Esophagus (tissue), 2 donors: ENCODE measurements around the gene FANCG. TPM values are rescaled to one million over a fixed set of nuclear protein-coding genes. Genes with fewer than 3 reads are reported as not detected.

ENCODE experiments used
- H3K27ac ChIP-seq, 2 donors: one replicate each; pipeline ENCODE4 v1.5.1; 2013; ENCODE audit warnings: low read depth in 2 of 2, mild to moderate bottlenecking in 2 of 2, inconsistent platforms in 1 of 2, low read length in 1 of 2, moderate library complexity in 1 of 2
- H3K27me3 ChIP-seq, 2 donors: one replicate each; pipeline ENCODE4 v1.6.1; 2013; ENCODE audit warnings: low read length in 2 of 2, control low read depth in 1 of 2, mild to moderate bottlenecking in 1 of 2; ENCODE audit not compliant: insufficient read depth in 2 of 2, control insufficient read depth in 1 of 2
- H3K36me3 ChIP-seq, 2 donors: one replicate each; pipeline ENCODE4 v1.6.1; 2013; ENCODE audit warnings: low read length in 1 of 2; ENCODE audit not compliant: control insufficient read depth in 2 of 2, insufficient read depth in 2 of 2
- H3K4me1 ChIP-seq, 2 donors: one replicate each; pipeline ENCODE4 v1.6.1; 2013; ENCODE audit warnings: low read length in 1 of 2; ENCODE audit not compliant: control insufficient read depth in 2 of 2, insufficient read depth in 2 of 2
- H3K4me3 ChIP-seq, 2 donors: one replicate each; pipeline ENCODE4 v1.5.1; 2013; ENCODE audit warnings: low read length in 2 of 2, mild to moderate bottlenecking in 2 of 2, low read depth in 1 of 2, moderate library complexity in 1 of 2
- H3K9me3 ChIP-seq, 2 donors: one replicate each; pipeline ENCODE4 v1.6.1; 2013; ENCODE audit warnings: mild to moderate bottlenecking in 2 of 2, low read depth in 1 of 2, low read length in 1 of 2, moderate library complexity in 1 of 2; ENCODE audit not compliant: control insufficient read depth in 2 of 2, insufficient read depth in 1 of 2
- WGBS, 2 donors: extraction: QIAGEN DNeasy Blood & Tissue Kit; methylation state at CpG; one replicate each; pipeline ENCODE4 v1.1.7; 2013; 5-methylcytosine and 5-hydroxymethylcytosine counted together
- polyA plus RNA-seq, 2 donors: library from polyadenylated mRNA; stranded (reverse); fragments of 200-250 nt; gene quantifications; one replicate each; pipeline ENCODE4 v1.2.3, GENCODE V29; 2013
- donor health status: healthy with polysubstance abuse.
- donor health status: Bipolar disorder and iron deficiency.

FANCG gene
- polyA plus RNA-seq, 2 donors, result 14.7 to 24.5 TPM

- H3K4me1 ChIP-seq, result peaks cover 0 to 5% of the 10 kb centered on the region in 2 donors
- peak overlapping the region; percentile 62 to 70 for H3K4me3 ChIP-seq
- 1% methylated on average over 53 to 57 of the region's 57 CpGs for whole genome bisulfite sequencing, 2 donors
Observed at GRCh38 chr9:35111001-35111933, 31.5 kb upstream of the FANCG start.

GRCh38 chr9:35110327-35110761 lies 30.6 kb upstream of the FANCG start:
- Histone ChIP-seq H3K27me3 (no peaks in the 10 kb centered on the region), H3K4me1 (peaks cover 0 to 5% of the 10 kb centered on the region in 2 donors), H3K9me3 (no peaks in the 10 kb centered on the region), H3K4me3 (peak overlapping the region; percentile 62 to 70), H3K27ac (peak overlapping the region; percentile 91 to 92), H3K36me3 (peaks cover 11 to 18% of the 10 kb centered on the region in 2 donors)
- 19 to 47% methylated on average over 3 of the region's 3 CpGs for WGBS, 2 donors

More at GRCh38 chr9:35111001-35111933, 31.5 kb upstream of the FANCG start:
- Histone ChIP-seq H3K9me3 (no peaks in the 10 kb centered on the region), H3K27me3 (no peaks in the 10 kb centered on the region), H3K36me3 (peaks cover 5 to 10% of the 10 kb centered on the region in 2 donors), H3K27ac (peak overlapping the region; percentile 92 to 94)

GRCh38 chr9:35108946-35109575 lies 29.3 kb upstream of the FANCG start:
- peaks cover 11 to 22% of the 10 kb centered on the region in 2 donors for H3K36me3 ChIP-seq
- H3K27ac ChIP-seq, result no peak overlapping the region
- no peak overlapping the region for H3K4me3 ChIP-seq
- peaks cover 0 to 2% of the 10 kb centered on the region in 2 donors for H3K4me1 ChIP-seq
- 63 to 66% methylated on average over 8 of the region's 8 CpGs for WGBS, 2 donors
- no peaks in the 10 kb centered on the region for H3K27me3 ChIP-seq
- no peaks in the 10 kb centered on the region for H3K9me3 ChIP-seq

- WGBS, 2 donors, result 89 to 91% methylated on average over 6 of the region's 6 CpGs
Observed at GRCh38 chr9:35108461-35108860, 28.7 kb upstream of the FANCG start.

DNA sequence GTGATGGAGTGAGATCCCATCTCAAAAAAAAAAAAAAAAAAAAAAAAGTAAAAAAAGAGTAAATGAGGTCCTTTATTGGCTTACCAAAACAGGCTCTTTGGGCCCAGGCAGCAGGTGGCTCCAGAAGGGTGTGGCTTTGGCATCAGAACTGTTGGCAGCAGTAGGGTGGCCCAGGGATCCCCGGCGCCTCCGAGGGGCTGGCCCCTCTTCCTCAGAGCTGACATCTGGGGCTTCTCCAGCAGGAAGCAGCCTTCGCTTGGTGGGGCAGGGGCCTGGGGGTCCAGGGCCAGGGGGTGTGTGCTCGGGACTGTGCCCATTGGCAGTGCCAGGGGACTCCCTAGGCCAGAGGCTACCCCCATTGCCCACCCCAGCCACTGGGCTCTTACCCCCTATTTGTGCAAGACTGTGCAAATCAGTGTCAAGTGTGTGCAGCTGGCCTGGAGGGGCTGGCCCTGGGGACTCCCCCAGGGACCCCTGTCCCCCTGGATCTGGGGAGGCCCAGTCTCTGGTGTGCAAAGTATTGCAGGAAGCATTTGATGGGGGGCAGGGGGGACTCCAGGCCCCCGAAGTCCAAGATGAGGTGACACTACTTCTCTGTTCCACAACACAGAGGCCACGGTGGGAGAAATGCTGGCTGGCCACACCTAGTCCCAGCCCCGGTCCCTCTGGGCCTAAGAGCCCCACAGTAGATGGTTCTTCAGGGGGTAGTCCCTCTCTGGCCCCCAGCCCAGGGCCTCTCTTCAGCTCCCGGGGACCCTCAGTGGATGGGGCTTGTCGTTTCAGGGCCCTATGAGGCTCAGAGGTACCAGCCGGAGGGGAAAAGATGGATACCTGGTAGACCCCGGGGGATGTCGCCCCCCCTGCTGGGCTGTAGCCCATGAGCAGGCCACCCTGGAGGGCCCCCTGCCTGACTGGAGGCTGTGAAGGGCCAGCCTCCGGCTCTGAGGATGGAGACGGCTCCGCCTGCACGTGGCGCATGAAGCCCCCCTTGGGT lies 27.9 kb upstream of the FANCG start:
- H3K36me3 ChIP-seq, result peaks cover 11 to 22% of the 10 kb centered on the region in 2 donors
- no peak overlapping the region for H3K27ac ChIP-seq
- peaks cover 0 to 6% of the 10 kb centered on the region in 2 donors for H3K4me1 ChIP-seq

More at GRCh38 chr9:35108461-35108860, 28.7 kb upstream of the FANCG start:
- Histone ChIP-seq H3K4me3 (no peak overlapping the region), H3K27me3 (no peaks in the 10 kb centered on the region), H3K4me1 (peaks cover 0 to 3% of the 10 kb centered on the region in 2 donors), H3K36me3 (peaks cover 11 to 22% of the 10 kb centered on the region in 2 donors), H3K9me3 (no peaks in the 10 kb centered on the region), H3K27ac (no peak overlapping the region)

GRCh38 chr9:35106343-35106730 lies 26.6 kb upstream of the FANCG start:
- no peak overlapping the region for H3K27ac ChIP-seq
- WGBS, 2 donors, result 86 to 94% methylated on average over 7 of the region's 7 CpGs
- no peaks in the 10 kb centered on the region for H3K9me3 ChIP-seq
- peaks cover 11 to 26% of the 10 kb centered on the region in 2 donors for H3K36me3 ChIP-seq
- no peaks in the 10 kb centered on the region for H3K27me3 ChIP-seq
- peaks cover 4 to 13% of the 10 kb centered on the region in 2 donors for H3K4me1 ChIP-seq
- no peak overlapping the region for H3K4me3 ChIP-seq

More for the DNA sequence above, 27.9 kb upstream of the FANCG start:
- WGBS, 2 donors, result 78 to 81% methylated on average over 18 of the region's 18 CpGs
- Histone ChIP-seq H3K27me3 (no peaks in the 10 kb centered on the region), H3K9me3 (no peaks in the 10 kb centered on the region), H3K4me3 (no peak overlapping the region)

GRCh38 chr9:35105571-35106342 lies 26.0 kb upstream of the FANCG start:
- Histone ChIP-seq H3K4me3 (no peak overlapping the region), H3K9me3 (no peaks in the 10 kb centered on the region), H3K27ac (no peak overlapping the region), H3K36me3 (peaks cover 12 to 31% of the 10 kb centered on the region in 2 donors), H3K27me3 (no peaks in the 10 kb centered on the region), H3K4me1 (peaks cover 4 to 13% of the 10 kb centered on the region in 2 donors)
- WGBS, 2 donors, result 90 to 92% methylated on average over 13 of the region's 13 CpGs

DNA sequence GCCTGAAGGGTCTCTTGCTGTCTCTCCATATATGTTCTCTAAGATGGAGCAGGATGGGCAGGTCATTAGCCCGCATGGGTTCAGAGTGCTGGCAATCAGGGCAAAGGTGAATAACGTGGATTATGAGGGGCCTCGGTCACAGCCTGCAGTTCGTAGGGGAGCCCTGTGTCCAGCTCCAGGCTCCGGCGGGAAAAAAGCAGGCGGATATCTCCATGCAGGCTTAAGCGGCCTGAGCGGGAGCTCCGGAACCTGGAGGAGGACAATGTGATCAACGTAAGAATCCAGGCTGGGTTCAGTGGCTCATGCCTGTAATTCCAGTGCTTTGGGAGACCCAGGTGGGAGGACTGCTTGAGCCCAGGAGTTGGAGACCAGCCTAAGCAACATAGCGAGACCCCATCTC lies 25.4 kb upstream of the FANCG start:
- Histone ChIP-seq H3K27me3 (no peaks in the 10 kb centered on the region), H3K36me3 (peaks cover 18 to 36% of the 10 kb centered on the region in 2 donors), H3K4me1 (peaks cover 4 to 12% of the 10 kb centered on the region in 2 donors), H3K4me3 (no peak overlapping the region), H3K27ac (no peak overlapping the region), H3K9me3 (no peaks in the 10 kb centered on the region)
- 91 to 92% methylated on average over 12 of the region's 12 CpGs for WGBS, 2 donors
